ENCODE results near the gene PPIF.
A peak's percentile ranks its signal among the peaks of the same experiment; 100 is the strongest.

Gene PPIF

GRCh38 chr10:79377557-79378382 lies 30.5 kb downstream of the PPIF start:
- CTCF ChIA-PET, result no interaction called here
- DNase-seq (ENCODE audit: extremely low spot score), result no peak
- POLR2A ChIA-PET, result no interaction called here
- no peak for TF ChIP-seq CTCF (IDR thresholded peaks at IDR 0.05; ENCODE audit: control extremely low read depth, extremely low read depth, low read depth, missing control alignments)

GRCh38 chr10:79378383-79378646 lies 31.0 kb downstream of the PPIF start:
- CTCF ChIA-PET, result no interaction called here
- no peak for TF ChIP-seq CTCF (IDR thresholded peaks at IDR 0.05; ENCODE audit: control extremely low read depth, extremely low read depth, low read depth, missing control alignments)
- POLR2A ChIA-PET, result no interaction called here
- no peak for DNase-seq (ENCODE audit: extremely low spot score)

- TF ChIP-seq CTCF (IDR thresholded peaks at IDR 0.05; ENCODE audit: control extremely low read depth, extremely low read depth, low read depth, missing control alignments), result no peak
- CTCF ChIA-PET, result interaction anchor here (1.4 to 1.7 kb wide), 2 partner anchors 10 to 22 kb away, joined by 6 to 9 read pairs; no protein-coding TSS in a partner anchor
- peak; percentile 18 for DNase-seq (ENCODE audit: extremely low spot score)
- POLR2A ChIA-PET, result no interaction called here
Observed at GRCh38 chr10:79378647-79379511, 31.6 kb downstream of the PPIF start.

- CTCF ChIA-PET, result interaction anchor here (1.4 to 1.7 kb wide), 2 partner anchors 9 to 21 kb away, joined by 6 to 9 read pairs; no protein-coding TSS in a partner anchor
- DNase-seq (ENCODE audit: extremely low spot score), result peak; percentile 12
- TF ChIP-seq CTCF (IDR thresholded peaks at IDR 0.05; ENCODE audit: control extremely low read depth, extremely low read depth, low read depth, missing control alignments), result no peak
- POLR2A ChIA-PET, result no interaction called here
Observed at GRCh38 chr10:79379512-79380124, 32.3 kb downstream of the PPIF start.

- CTCF ChIA-PET, result interaction anchor here (1.4 to 1.7 kb wide), 2 partner anchors 8 to 21 kb away, joined by 6 to 9 read pairs; no protein-coding TSS in a partner anchor
- POLR2A ChIA-PET, result no interaction called here
- DNase-seq (ENCODE audit: extremely low spot score), result no peak
- TF ChIP-seq CTCF (IDR thresholded peaks at IDR 0.05; ENCODE audit: control extremely low read depth, extremely low read depth, low read depth, missing control alignments), result no peak
Observed at GRCh38 chr10:79380125-79380945, 33.1 kb downstream of the PPIF start.

All from GM10248 (cell line).